ENCODE results near the gene SYNM. TPM values are rescaled to one million over a fixed set of nuclear protein-coding genes. Genes with fewer than 3 reads are reported as not detected.

SYNM gene
- total and polyA plus RNA-seq, 2 experiments from 2014 or later, result 9.7 to 13.8 TPM

DNA sequence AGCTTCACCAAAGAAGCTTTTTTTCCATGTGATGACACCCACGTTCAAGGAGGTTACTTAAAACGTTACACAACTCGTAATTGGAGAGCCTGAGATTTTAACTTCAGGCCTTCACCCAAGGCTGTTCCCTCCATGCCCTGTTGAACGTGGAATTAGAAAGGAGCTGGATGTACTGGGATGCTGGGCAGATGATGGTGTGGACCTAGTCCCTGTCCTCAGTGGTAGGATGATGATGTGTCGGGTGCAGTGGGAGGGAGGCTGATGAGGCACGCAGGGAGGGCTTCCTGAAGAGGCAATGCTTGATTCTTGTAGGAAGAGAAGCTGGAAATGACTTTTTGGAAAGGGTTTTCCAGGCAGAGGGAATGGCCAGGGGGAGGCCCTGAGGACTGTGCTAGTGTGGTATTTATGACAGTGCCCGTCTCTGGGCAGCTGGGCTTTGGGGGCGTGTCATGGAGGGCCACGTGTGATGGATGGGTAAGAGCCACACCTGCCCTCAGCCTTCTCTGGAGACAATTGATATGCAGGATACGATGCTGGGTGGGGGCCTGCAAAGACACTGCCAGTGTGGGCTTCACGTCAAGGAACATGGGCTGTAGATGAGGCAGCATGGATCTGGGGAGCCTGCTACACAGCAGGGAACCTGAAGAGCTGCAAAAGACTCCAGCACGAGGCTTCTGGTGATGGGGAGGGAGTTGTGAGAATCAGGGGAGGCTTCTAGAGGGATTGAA, 15.3 kb downstream of the SYNM start:
- Histone ChIP-seq H3K27ac (no peak overlapping the region), H3K36me3 (replicated peaks; ENCODE audit: insufficient read depth, low read depth) (no peaks in the 10 kb centered on the region), H3K4me3 (no peak overlapping the region), H3K79me2 (no peaks in the 10 kb centered on the region), H3K27me3 (no peaks in the 10 kb centered on the region), H2AFZ (no peak overlapping the region), H3K9me3 (ENCODE audit: low read depth) (no peaks in the 10 kb centered on the region), H3K4me1 (ENCODE audit: insufficient read depth) (peaks cover 29% of the 10 kb centered on the region), H4K20me1 (ENCODE audit: insufficient read depth, poor library complexity, severe bottlenecking) (no peaks in the 10 kb centered on the region), H3K4me2 (no peak overlapping the region), H3K9me2 (replicated peaks; ENCODE audit: insufficient read depth) (no peaks in the 10 kb centered on the region)
- DNase-seq (ENCODE audit: low spot score), result no peak
- WGBS (ENCODE audit: low lambda C conversion rate, missing lambda C conversion rate), result 85% methylated on average over 12 of the region's 12 CpGs
- TF ChIP-seq EZH2 (IDR thresholded peaks at IDR 0.05; ENCODE audit: borderline replicate concordance), result no peak
- TF ChIP-seq, protein P1, sequence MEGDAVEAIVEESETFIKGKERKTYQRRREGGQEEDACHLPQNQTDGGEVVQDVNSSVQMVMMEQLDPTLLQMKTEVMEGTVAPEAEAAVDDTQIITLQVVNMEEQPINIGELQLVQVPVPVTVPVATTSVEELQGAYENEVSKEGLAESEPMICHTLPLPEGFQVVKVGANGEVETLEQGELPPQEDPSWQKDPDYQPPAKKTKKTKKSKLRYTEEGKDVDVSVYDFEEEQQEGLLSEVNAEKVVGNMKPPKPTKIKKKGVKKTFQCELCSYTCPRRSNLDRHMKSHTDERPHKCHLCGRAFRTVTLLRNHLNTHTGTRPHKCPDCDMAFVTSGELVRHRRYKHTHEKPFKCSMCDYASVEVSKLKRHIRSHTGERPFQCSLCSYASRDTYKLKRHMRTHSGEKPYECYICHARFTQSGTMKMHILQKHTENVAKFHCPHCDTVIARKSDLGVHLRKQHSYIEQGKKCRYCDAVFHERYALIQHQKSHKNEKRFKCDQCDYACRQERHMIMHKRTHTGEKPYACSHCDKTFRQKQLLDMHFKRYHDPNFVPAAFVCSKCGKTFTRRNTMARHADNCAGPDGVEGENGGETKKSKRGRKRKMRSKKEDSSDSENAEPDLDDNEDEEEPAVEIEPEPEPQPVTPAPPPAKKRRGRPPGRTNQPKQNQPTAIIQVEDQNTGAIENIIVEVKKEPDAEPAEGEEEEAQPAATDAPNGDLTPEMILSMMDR (IDR thresholded peaks at IDR 0.05; ENCODE audit: poor library complexity), result no peak
- no peak for TF ChIP-seq EZH2phosphoT487 (IDR thresholded peaks at IDR 0.05; ENCODE audit: low read depth, severe bottlenecking, unreplicated experiment)

DNA sequence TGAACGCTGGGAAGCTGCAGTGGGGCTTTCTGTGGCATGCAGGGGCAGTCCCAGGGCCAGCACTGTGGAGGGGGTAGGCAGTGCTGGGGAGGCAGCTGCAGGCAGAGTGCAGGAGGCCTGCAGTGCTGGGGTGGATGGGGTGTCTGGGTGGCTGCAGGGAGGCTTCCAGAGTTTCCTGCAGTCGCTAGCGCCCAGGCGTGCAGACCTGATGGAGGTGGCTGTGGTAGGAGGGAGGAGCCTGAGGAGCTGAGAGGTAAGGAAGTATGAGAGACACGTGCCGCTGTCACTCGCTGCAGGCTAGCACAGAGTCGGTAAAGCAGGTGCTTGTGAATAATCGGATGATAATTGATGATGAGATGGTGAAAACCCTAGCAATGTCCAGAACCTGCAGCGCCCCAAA, 16.3 kb downstream of the SYNM start:
- Histone ChIP-seq H3K27me3 (no peaks in the 10 kb centered on the region), H2AFZ (no peak overlapping the region), H3K27ac (peak overlapping the region; percentile 88), H3K79me2 (no peaks in the 10 kb centered on the region), H3K9me2 (replicated peaks; ENCODE audit: insufficient read depth) (no peaks in the 10 kb centered on the region), H4K20me1 (ENCODE audit: insufficient read depth, poor library complexity, severe bottlenecking) (no peaks in the 10 kb centered on the region), H3K36me3 (replicated peaks; ENCODE audit: insufficient read depth, low read depth) (no peaks in the 10 kb centered on the region), H3K4me2 (no peak overlapping the region), H3K4me1 (ENCODE audit: insufficient read depth) (peaks cover 34% of the 10 kb centered on the region), H3K9me3 (ENCODE audit: low read depth) (no peaks in the 10 kb centered on the region), H3K4me3 (no peak overlapping the region)
- no peak for TF ChIP-seq EZH2phosphoT487 (IDR thresholded peaks at IDR 0.05; ENCODE audit: low read depth, severe bottlenecking, unreplicated experiment)
- no peak for TF ChIP-seq EZH2 (IDR thresholded peaks at IDR 0.05; ENCODE audit: borderline replicate concordance)
- TF ChIP-seq, protein P1 (IDR thresholded peaks at IDR 0.05; ENCODE audit: poor library complexity), result no peak
- DNase-seq (ENCODE audit: low spot score), result no peak
- 88% methylated on average over 10 of the region's 10 CpGs for WGBS (ENCODE audit: low lambda C conversion rate, missing lambda C conversion rate)

DNA sequence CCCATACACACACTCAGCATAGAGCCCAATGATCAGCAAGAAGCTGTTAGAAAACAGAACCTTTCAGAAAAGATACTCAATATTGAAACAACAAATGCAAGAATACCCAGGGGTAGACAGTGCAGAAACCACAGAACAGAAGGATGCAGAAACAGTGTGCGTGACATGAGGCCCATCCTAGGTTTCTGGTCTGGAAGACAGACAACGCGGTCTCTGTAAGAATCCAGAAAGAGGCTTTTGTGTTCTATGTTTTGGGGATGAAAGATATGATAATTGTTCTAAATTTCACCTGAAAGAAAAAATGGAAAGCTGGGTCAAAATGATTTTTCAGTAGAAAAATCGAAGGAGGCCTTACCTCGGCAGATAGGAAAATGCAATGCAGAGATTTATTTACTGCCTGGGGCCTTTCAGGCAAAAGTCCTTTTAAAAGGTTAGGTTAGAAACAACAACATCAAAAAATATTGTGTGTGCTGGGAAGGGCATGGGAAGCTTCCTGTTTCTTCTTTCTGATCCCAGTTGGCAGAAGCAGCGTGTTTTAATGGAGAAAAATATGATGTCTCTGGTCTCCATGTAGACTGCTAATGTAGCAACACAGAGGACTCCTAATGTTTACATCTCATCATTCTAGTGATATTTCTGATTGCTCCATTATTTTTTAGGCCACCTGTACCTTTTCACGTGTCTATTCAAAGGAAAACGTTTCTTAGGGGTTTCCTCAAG, 17.0 kb downstream of the SYNM start:
- H4K20me1 ChIP-seq (ENCODE audit: insufficient read depth, poor library complexity, severe bottlenecking), result no peaks in the 10 kb centered on the region
- no peak for DNase-seq (ENCODE audit: low spot score)
- H3K27me3 ChIP-seq, result no peaks in the 10 kb centered on the region
- no peaks in the 10 kb centered on the region for H3K9me3 ChIP-seq (ENCODE audit: low read depth)
- H3K27ac ChIP-seq, result peak overlapping the region; percentile 88
- no peaks in the 10 kb centered on the region for H3K9me2 ChIP-seq (replicated peaks; ENCODE audit: insufficient read depth)
- H3K36me3 ChIP-seq (replicated peaks; ENCODE audit: insufficient read depth, low read depth), result no peaks in the 10 kb centered on the region
- H2AFZ ChIP-seq, result no peak overlapping the region
- H3K4me1 ChIP-seq (ENCODE audit: insufficient read depth), result peaks cover 34% of the 10 kb centered on the region
- H3K4me3 ChIP-seq, result no peak overlapping the region
- no peak overlapping the region for H3K4me2 ChIP-seq
- WGBS (ENCODE audit: low lambda C conversion rate, missing lambda C conversion rate), result 73% methylated on average over 8 of the region's 8 CpGs
- no peaks in the 10 kb centered on the region for H3K79me2 ChIP-seq
- TF ChIP-seq, protein P1 (IDR thresholded peaks at IDR 0.05; ENCODE audit: poor library complexity), result no peak
- no peak for TF ChIP-seq EZH2phosphoT487 (IDR thresholded peaks at IDR 0.05; ENCODE audit: low read depth, severe bottlenecking, unreplicated experiment)
- no peak for TF ChIP-seq EZH2 (IDR thresholded peaks at IDR 0.05; ENCODE audit: borderline replicate concordance)

All from hepatocyte (in vitro differentiated cells).